C4-2B (cell line): ENCODE data around the gene ZNF415.

Experiments used
- CTCF ChIP-seq: fragments of 450-650 bp; conservative IDR thresholded peaks from 2 replicates; pipeline ENCODE4 v1.5.1; 2017; ENCODE audit warnings: mild to moderate bottlenecking
- ZFX ChIP-seq: fragments of 450-650 bp; IDR thresholded peaks from 2 replicates; pipeline ENCODE4 v1.6.1; 2017

- TF ChIP-seq CTCF (no peak), ZFX (no peak)
Observed at GRCh38 chr19:53172889-53173288, 40.2 kb upstream of the ZNF415 start.
